Measurements from ENCODE around the gene LHX6.

- no peak for TF ChIP-seq CCNT2 (IDR thresholded peaks at IDR 0.05; ENCODE audit: borderline replicate concordance, extremely low read depth, insufficient read length, low read depth, low read length)
- TF ChIP-seq EP300 (IDR thresholded peaks at IDR 0.05; ENCODE audit: low read length), result no peak
- no peak for TF ChIP-seq NBN (IDR thresholded peaks at IDR 0.05; ENCODE audit: low read depth)
These were observed 27.1 kb downstream of the LHX6 start for GRCh38 chr9:122201641-122202040.

Data from K562 (cell line).